H1 (cell line): ENCODE measurements around the gene KLHL7. TPM values are rescaled to one million over a fixed set of nuclear protein-coding genes. Genes with fewer than 3 reads are reported as not detected.

Experiments
- EGR1 ChIP-seq: IDR thresholded peaks from 2 replicates; pipeline ENCODE4 v1.6.1; 2011; ENCODE audit warnings: low read depth, low read length, borderline replicate concordance
- YY1 ChIP-seq: IDR thresholded peaks from 2 replicates; pipeline ENCODE4 v1.6.1; 2011; ENCODE audit warnings: low read depth, mild to moderate bottlenecking, low read length
- polyA plus RNA-seq, 7 experiments: library from polyadenylated mRNA; depleted of rRNA in 3 of 7; stranded (reverse) in 5 of 7; unstranded in 2 of 7; fragments of >200 nt in 5 of 7; fragments of 200-250 nt in 2 of 7; gene quantifications; 1 replicate in 5 of 7; 2 replicates in 1 of 7; 4 replicates in 1 of 7; pipeline versions ENCODE4 v1.2.1 to v1.2.3, GENCODE V29; 2011 to 2013; ENCODE audit warnings: missing spikeins in 2 of 7, mixed read lengths in 2 of 7
- total RNA-seq: library from RNA; stranded (reverse); fragmentation: NEBNext Ultra II Directional; extraction: Animal tissue kit (Norgen Biotek cat#: 25700); gene quantifications from 2 replicates; pipeline ENCODE4 v1.2.1, GENCODE V29; 2021

Gene KLHL7
- total and polyA plus RNA-seq, 2 of the 8 experiments (the other 6 are each of a cell fraction or from before 2014, with no cell fraction given) = 65.3 to 115 TPM

DNA sequence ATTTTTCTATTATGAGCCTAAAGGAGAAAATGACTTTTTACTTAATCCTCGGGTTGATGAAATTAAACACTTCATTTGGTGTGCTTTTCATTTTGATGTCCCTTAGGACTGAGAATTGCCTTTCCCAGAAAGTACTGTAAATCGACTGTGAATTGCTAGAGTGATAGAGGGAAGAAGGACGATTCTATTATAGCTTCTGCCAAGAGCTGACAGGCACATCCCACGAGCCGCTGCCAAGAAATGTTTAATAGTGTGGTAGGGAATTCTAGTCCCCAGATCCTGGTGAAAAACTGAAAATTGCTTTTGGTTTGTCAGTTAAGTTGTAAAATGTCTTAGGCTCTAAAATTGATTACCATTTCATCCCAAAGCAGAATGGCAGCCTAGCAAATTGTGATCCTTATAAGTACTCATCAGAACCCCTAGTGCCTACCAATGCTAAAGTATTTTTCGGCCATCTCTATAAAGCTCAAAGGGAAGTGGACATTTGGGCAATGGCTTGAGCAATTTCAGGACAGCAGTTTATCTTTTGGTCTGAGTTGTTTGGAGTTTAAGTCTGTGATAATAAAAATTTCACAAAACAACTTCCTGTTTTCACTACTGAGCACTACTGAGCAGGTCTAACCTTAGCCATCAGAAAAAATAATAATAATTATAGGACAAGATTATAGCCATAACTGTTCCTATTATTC lies 47.0 kb upstream of the KLHL7 start (continued):
- TF ChIP-seq YY1 (no peak), EGR1 (no peak)
- TF ChIP-seq, all 59 proteins: peak for 0
